Measurements from ENCODE around the gene HSPA5.

GRCh38 chr9:125280945-125281344 is 39.8 kb upstream of the HSPA5 start:
- TF ChIP-seq CTCF (conservative IDR thresholded peaks at IDR 0.05; ENCODE audit: low read length) (no peak), EZH2phosphoT487 (IDR thresholded peaks at IDR 0.05; ENCODE audit: borderline replicate concordance) (no peak)
